ENCODE data around the gene CFDP1. TPM values are rescaled to one million over a fixed set of nuclear protein-coding genes. Genes with fewer than 3 reads are reported as not detected.

The CFDP1 gene
- total RNA-seq, 1 donor = 41.3 TPM

- H3K79me2 ChIP-seq (ENCODE audit: insufficient read depth, low read length) = peaks cover 7% of the 10 kb centered on the region
- peaks cover 42% of the 10 kb centered on the region for H3K4me1 ChIP-seq (ENCODE audit: insufficient read depth, low read length)
- no peak overlapping the region for H3K4me3 ChIP-seq (ENCODE audit: insufficient read depth, low read length)
- no peaks in the 10 kb centered on the region for H3K27me3 ChIP-seq (ENCODE audit: insufficient read depth, low read length)
- DNase-seq (ENCODE audit: insufficient read length, low spot score, missing footprints) = peak; percentile 55
- H3K36me3 ChIP-seq (ENCODE audit: insufficient read depth, low read length) = peaks cover 6% of the 10 kb centered on the region
- H2AFZ ChIP-seq (ENCODE audit: low read length) = no peak overlapping the region
- no peaks in the 10 kb centered on the region for H4K20me1 ChIP-seq (ENCODE audit: insufficient read depth, low read length)
- peak overlapping the region; percentile 89 for H3K27ac ChIP-seq (ENCODE audit: low read depth, low read length)
- H3K4me2 ChIP-seq (ENCODE audit: insufficient read depth, low read length) = peak overlapping the region; percentile 31
- no peaks in the 10 kb centered on the region for H3K9me3 ChIP-seq (ENCODE audit: low read depth, low read length)
- no peak for TF ChIP-seq CTCF (IDR thresholded peaks at IDR 0.05; ENCODE audit: extremely low read depth, low read depth, low read length)
Observed at GRCh38 chr16:75377729-75378386, 55.4 kb downstream of the CFDP1 start.

- Histone ChIP-seq H3K27me3 (ENCODE audit: insufficient read depth, low read length) (no peaks in the 10 kb centered on the region), H3K27ac (ENCODE audit: low read depth, low read length) (peak overlapping the region; percentile 89)
Observed at GRCh38 chr16:75376475-75377161, 56.7 kb downstream of the CFDP1 start.

GRCh38 chr16:75374388-75374787 is 58.9 kb downstream of the CFDP1 start:
- Histone ChIP-seq H3K9me3 (ENCODE audit: low read depth, low read length) (no peaks in the 10 kb centered on the region), H3K27ac (ENCODE audit: low read depth, low read length) (no peak overlapping the region), H3K4me3 (ENCODE audit: insufficient read depth, low read length) (no peak overlapping the region), H3K27me3 (ENCODE audit: insufficient read depth, low read length) (no peaks in the 10 kb centered on the region), H3K4me2 (ENCODE audit: insufficient read depth, low read length) (no peak overlapping the region), H3K4me1 (ENCODE audit: insufficient read depth, low read length) (peaks cover 43% of the 10 kb centered on the region), H3K79me2 (ENCODE audit: insufficient read depth, low read length) (peaks cover 5% of the 10 kb centered on the region), H2AFZ (ENCODE audit: low read length) (no peak overlapping the region), H4K20me1 (ENCODE audit: insufficient read depth, low read length) (no peaks in the 10 kb centered on the region), H3K36me3 (ENCODE audit: insufficient read depth, low read length) (peaks cover 8% of the 10 kb centered on the region)
- TF ChIP-seq CTCF (IDR thresholded peaks at IDR 0.05; ENCODE audit: extremely low read depth, low read depth, low read length) = no peak
- no peak for DNase-seq (ENCODE audit: insufficient read length, low spot score, missing footprints)

More at GRCh38 chr16:75376475-75377161, 56.7 kb downstream of the CFDP1 start:
- no peak for TF ChIP-seq CTCF (IDR thresholded peaks at IDR 0.05; ENCODE audit: extremely low read depth, low read depth, low read length)
- Histone ChIP-seq H3K4me1 (ENCODE audit: insufficient read depth, low read length) (peaks cover 54% of the 10 kb centered on the region), H3K4me2 (ENCODE audit: insufficient read depth, low read length) (no peak overlapping the region), H2AFZ (ENCODE audit: low read length) (no peak overlapping the region), H3K4me3 (ENCODE audit: insufficient read depth, low read length) (no peak overlapping the region), H4K20me1 (ENCODE audit: insufficient read depth, low read length) (no peaks in the 10 kb centered on the region), H3K36me3 (ENCODE audit: insufficient read depth, low read length) (peaks cover 6% of the 10 kb centered on the region), H3K9me3 (ENCODE audit: low read depth, low read length) (no peaks in the 10 kb centered on the region), H3K79me2 (ENCODE audit: insufficient read depth, low read length) (peaks cover 7% of the 10 kb centered on the region)
- no peak for DNase-seq (ENCODE audit: insufficient read length, low spot score, missing footprints)

GRCh38 chr16:75372236-75372856 is 61.0 kb downstream of the CFDP1 start:
- Histone ChIP-seq H2AFZ (ENCODE audit: low read length) (no peak overlapping the region), H3K36me3 (ENCODE audit: insufficient read depth, low read length) (peaks cover 8% of the 10 kb centered on the region), H3K27ac (ENCODE audit: low read depth, low read length) (peak overlapping the region; percentile 65), H3K9me3 (ENCODE audit: low read depth, low read length) (no peaks in the 10 kb centered on the region), H3K79me2 (ENCODE audit: insufficient read depth, low read length) (peaks cover 5% of the 10 kb centered on the region), H3K4me2 (ENCODE audit: insufficient read depth, low read length) (peak overlapping the region; percentile 67), H3K4me3 (ENCODE audit: insufficient read depth, low read length) (peak overlapping the region; percentile 18), H3K27me3 (ENCODE audit: insufficient read depth, low read length) (no peaks in the 10 kb centered on the region), H3K4me1 (ENCODE audit: insufficient read depth, low read length) (peaks cover 24% of the 10 kb centered on the region), H4K20me1 (ENCODE audit: insufficient read depth, low read length) (no peaks in the 10 kb centered on the region)
- DNase-seq (ENCODE audit: insufficient read length, low spot score, missing footprints) = no peak
- TF ChIP-seq CTCF (IDR thresholded peaks at IDR 0.05; ENCODE audit: extremely low read depth, low read depth, low read length) = no peak

Measured in osteoblast (primary cell).